Right cardiac atrium (tissue), 5 donors: ENCODE measurements around the gene LACTB. TPM values are rescaled to one million over a fixed set of nuclear protein-coding genes. Genes with fewer than 3 reads are reported as not detected.
"Not testable (repeated sequence)": the region's sequence is repeated elsewhere in the genome, so short reads cannot be mapped to it uniquely, and the experiment has no call there.

ENCODE experiments used
- ATAC-seq, 2 donors: fragments of 200-7000 bp; cut with Tn5 transposase; one replicate each; pipeline versions ENCODE4 v1.8.0 to v1.9.1; 2020; ENCODE audit warnings: moderate library complexity in 2 of 2, mild to moderate bottlenecking in 1 of 2
- DNase-seq, 3 donors: peaks; one replicate each; pipeline ENCODE4 v3.0.0-alpha.2; 2020
- H3K27ac ChIP-seq: one replicate; pipeline ENCODE4 v1.5.1; 2013; ENCODE audit warnings: mild to moderate bottlenecking, low read length, control low read depth, moderate library complexity
- H3K27me3 ChIP-seq: one replicate; pipeline ENCODE4 v1.6.1; 2013; ENCODE audit not compliant: control insufficient read depth, insufficient read depth
- H3K4me1 ChIP-seq: one replicate; pipeline ENCODE4 v1.6.1; 2013; ENCODE audit warnings: low read length; ENCODE audit not compliant: control insufficient read depth, insufficient read depth
- H3K4me3 ChIP-seq: one replicate; pipeline ENCODE4 v1.5.1; 2013; ENCODE audit warnings: low read length, control low read depth
- H3K9me3 ChIP-seq: one replicate; pipeline ENCODE4 v1.6.1; 2013; ENCODE audit warnings: low read length; ENCODE audit not compliant: control insufficient read depth
- WGBS: extraction: QIAGEN DNeasy Blood & Tissue Kit; methylation state at CpG from one replicate; pipeline ENCODE4 v1.1.7; 2013; 5-methylcytosine and 5-hydroxymethylcytosine counted together
- intact Hi-C, 4 donors: fragments of 100-400 bp; cut with DNase I; formaldehyde crosslinking; loops; one replicate each; pipeline versions ENCODE4 v1.11.0 to v1.14.0; 2022 to 2023
- polyA plus RNA-seq: library from polyadenylated mRNA; stranded (reverse); fragments of 200-250 nt; gene quantifications from one replicate; pipeline ENCODE4 v1.2.3, GENCODE V29; 2013
- total RNA-seq, 4 donors: library from RNA; stranded (reverse); fragmentation: NEBNext Ultra II Directional; extraction: Animal tissue kit (Norgen Biotek cat#: 25700); gene quantifications; one replicate each; pipeline ENCODE4 v1.2.1, GENCODE V29; 2021
- donor health status: healthy with polysubstance abuse.
- donor health status: DM: no; HTN: yes; CAD: no.
- donor health status: DM: no; HTN: no; CAD: no.
- donor health status: DM: no; HTN: yes; CAD: no; lungs with severe emphysema.
- donor health status: DM: yes; HTN: yes; CAD: no.

The LACTB gene
- total and polyA plus RNA-seq, 5 donors = 15.1 to 23.4 (median 15.9) TPM

- 86% methylated on average over 9 of the region's 9 CpGs for WGBS
- ATAC-seq (no peak), DNase-seq (no peak)
- Histone ChIP-seq H3K9me3 (no peaks in the 10 kb centered on the region), H3K4me1 (peaks cover 7% of the 10 kb centered on the region), H3K27ac (no peak overlapping the region), H3K27me3 (no peaks in the 10 kb centered on the region), H3K4me3 (no peak overlapping the region)
- intact Hi-C loops = loop anchor here (5.0 to 10.0 kb wide), 3 partner anchors 43 to 246 kb away; no protein-coding TSS in a partner anchor
Observed at GRCh38 chr15:63090472-63090871, 31.2 kb upstream of the LACTB start.

GRCh38 chr15:63090887-63091286, 30.8 kb upstream of the LACTB start:
- Histone ChIP-seq H3K9me3 (no peaks in the 10 kb centered on the region), H3K27me3 (no peaks in the 10 kb centered on the region), H3K27ac (no peak overlapping the region), H3K4me3 (no peak overlapping the region), H3K4me1 (peaks cover 7% of the 10 kb centered on the region)
- no peak for ATAC-seq
- no peak for DNase-seq
- WGBS = 88% methylated on average over 10 of the region's 10 CpGs
- intact Hi-C loops = loop anchor here (5.0 to 10.0 kb wide), 3 partner anchors 44 to 246 kb away; no protein-coding TSS in a partner anchor

- WGBS = 72% methylated on average over 4 of the region's 4 CpGs
- DNase-seq = peak in 1 of 3 donors; percentile 11
- no peaks in the 10 kb centered on the region for H3K27me3 ChIP-seq
- intact Hi-C loops = loop anchor here (2.0 to 10.0 kb wide), 6 partner anchors 45 to 311 kb away; no protein-coding TSS in a partner anchor
- ATAC-seq = no peak
- H3K4me1 ChIP-seq = peaks cover 7% of the 10 kb centered on the region
- H3K27ac ChIP-seq = no peak overlapping the region
- H3K4me3 ChIP-seq = no peak overlapping the region
- H3K9me3 ChIP-seq = no peaks in the 10 kb centered on the region
Observed at GRCh38 chr15:63091679-63092446, 29.8 kb upstream of the LACTB start.

GRCh38 chr15:63093486-63094205, 28.0 kb upstream of the LACTB start:
- intact Hi-C loops = loop anchor here (2.0 to 10.0 kb wide), 7 partner anchors 46 to 313 kb away; no protein-coding TSS in a partner anchor
- DNase-seq (peak; percentile 79 to 89 (median 86)), ATAC-seq (peak; percentile 91 to 92)
- WGBS = 28% methylated on average over 6 of the region's 6 CpGs
- Histone ChIP-seq H3K4me1 (peaks cover 7% of the 10 kb centered on the region), H3K4me3 (no peak overlapping the region), H3K27me3 (no peaks in the 10 kb centered on the region), H3K9me3 (no peaks in the 10 kb centered on the region), H3K27ac (no peak overlapping the region)

GRCh38 chr15:63094495-63094931, 27.1 kb upstream of the LACTB start:
- Histone ChIP-seq H3K4me3 (no peak overlapping the region), H3K27ac (no peak overlapping the region), H3K9me3 (no peaks in the 10 kb centered on the region), H3K27me3 (no peaks in the 10 kb centered on the region), H3K4me1 (no peaks in the 10 kb centered on the region)
- intact Hi-C loops = loop anchor here (2.0 to 10.0 kb wide), 4 partner anchors 47 to 250 kb away; no protein-coding TSS in a partner anchor
- WGBS = 53% methylated on average over 2 of the region's 2 CpGs
- DNase-seq (no peak), ATAC-seq (peak in 1 of 2 donors; percentile 64)

GRCh38 chr15:63096178-63096577, 25.5 kb upstream of the LACTB start:
- intact Hi-C loops = loop anchor here in 1 of 4 donors (10.0 kb wide), 1 partner anchor 251 kb away; no protein-coding TSS in a partner anchor
- no peaks in the 10 kb centered on the region for H3K27me3 ChIP-seq
- no peak for DNase-seq
- 95% methylated on average over 4 of the region's 4 CpGs for WGBS
- H3K9me3 ChIP-seq = no peaks in the 10 kb centered on the region
- ATAC-seq = no peak
- H3K27ac ChIP-seq = no peak overlapping the region
- no peaks in the 10 kb centered on the region for H3K4me1 ChIP-seq
- no peak overlapping the region for H3K4me3 ChIP-seq

GRCh38 chr15:63098901-63099300, 22.8 kb upstream of the LACTB start:
- not testable (repeated sequence) for DNase-seq, H3K4me1 ChIP-seq, H3K4me3 ChIP-seq, H3K27me3 ChIP-seq, H3K9me3 ChIP-seq, ATAC-seq, H3K27ac ChIP-seq
- intact Hi-C loops = loop anchor here in 1 of 4 donors (10.0 kb wide), 1 partner anchor 254 kb away; no protein-coding TSS in a partner anchor
- 91% methylated on average over 30 of the region's 33 CpGs for WGBS

- not testable (repeated sequence) for H3K27ac ChIP-seq, H3K9me3 ChIP-seq, H3K4me1 ChIP-seq, H3K4me3 ChIP-seq, DNase-seq, H3K27me3 ChIP-seq, ATAC-seq
- 76% methylated on average over 5 of the region's 5 CpGs for WGBS
- intact Hi-C loops = loop anchor here in 1 of 4 donors (10.0 kb wide), 1 partner anchor 255 kb away; no protein-coding TSS in a partner anchor
Observed at GRCh38 chr15:63099581-63099980, 22.1 kb upstream of the LACTB start.

GRCh38 chr15:63103416-63103815, 18.2 kb upstream of the LACTB start:
- ATAC-seq = no peak
- no peaks in the 10 kb centered on the region for H3K27me3 ChIP-seq
- H3K4me1 ChIP-seq = no peaks in the 10 kb centered on the region
- H3K27ac ChIP-seq = no peak overlapping the region
- no peak overlapping the region for H3K4me3 ChIP-seq
- 82% methylated on average over 3 of the region's 3 CpGs for WGBS
- no peaks in the 10 kb centered on the region for H3K9me3 ChIP-seq
- DNase-seq = no peak
- intact Hi-C loops = no loop called here

GRCh38 chr15:63104727-63105126, 16.9 kb upstream of the LACTB start:
- ATAC-seq = no peak
- intact Hi-C loops = no loop called here
- WGBS = 66% methylated on average over 7 of the region's 7 CpGs

GRCh38 chr15:63105354-63105753, 16.3 kb upstream of the LACTB start:
- H3K4me3 ChIP-seq, DNase-seq, H3K27me3 ChIP-seq, H3K9me3 ChIP-seq, ATAC-seq, H3K27ac ChIP-seq, H3K4me1 ChIP-seq, intact Hi-C loops: not testable (repeated sequence)
- WGBS = 77% methylated on average over 8 of the region's 8 CpGs

More at GRCh38 chr15:63104727-63105126, 16.9 kb upstream of the LACTB start:
- no peaks in the 10 kb centered on the region for H3K4me1 ChIP-seq
- no peak overlapping the region for H3K27ac ChIP-seq
- no peaks in the 10 kb centered on the region for H3K9me3 ChIP-seq
- H3K4me3 ChIP-seq = no peak overlapping the region
- DNase-seq = no peak
- H3K27me3 ChIP-seq = no peaks in the 10 kb centered on the region
